HEK293T (cell line): Measurements from ENCODE around the gene FNDC3B.

Experiments
- CTCF ChIA-PET: fragments of 350-600 bp; formaldehyde crosslinking; extraction: SDS; loops from one replicate; lab custom pipeline; 2021; ENCODE audit warnings: antibody characterized with exemption, inconsistent platforms; lab: Yijun Ruan, JAX
- POLR2A ChIA-PET: fragments of 350-600 bp; formaldehyde crosslinking; extraction: SDS; loops from one replicate; lab custom pipeline; 2020; ENCODE audit warnings: antibody characterized with exemption, inconsistent platforms; lab: Yijun Ruan, JAX
- DNase-seq: peaks from one replicate; pipeline ENCODE4 v3.0.0; 2012; ENCODE audit warnings: mixed read lengths; ENCODE audit errors: extremely low spot score
- ARNT ChIP-seq: fragments of 450-650 bp; IDR thresholded peaks from 2 replicates; pipeline ENCODE4 v1.6.1; 2017; ENCODE audit warnings: mild to moderate bottlenecking
- BHLHE40 ChIP-seq: fragments of 450-650 bp; IDR thresholded peaks from 2 replicates; pipeline ENCODE4 v1.6.1; 2016; ENCODE audit warnings: mild to moderate bottlenecking, moderate library complexity, borderline replicate concordance
- CTBP1 ChIP-seq: fragments of 450-650 bp; IDR thresholded peaks from 2 replicates; pipeline ENCODE4 v1.6.1; 2016; ENCODE audit warnings: borderline replicate concordance
- ELF4 ChIP-seq: fragments of 450-650 bp; IDR thresholded peaks from 2 replicates; pipeline ENCODE4 v1.6.1; 2017; ENCODE audit warnings: antibody characterized with exemption
- FOXA1 ChIP-seq: fragments of 450-650 bp; IDR thresholded peaks from 2 replicates; pipeline ENCODE4 v1.6.1; 2016; ENCODE audit warnings: mild to moderate bottlenecking
- FOXK2 ChIP-seq: fragments of 450-650 bp; IDR thresholded peaks from 2 replicates; pipeline ENCODE4 v1.6.1; 2016; ENCODE audit warnings: mild to moderate bottlenecking
- FOXM1 ChIP-seq: fragments of 450-650 bp; IDR thresholded peaks from 2 replicates; pipeline ENCODE4 v1.6.1; 2017; ENCODE audit warnings: mild to moderate bottlenecking, borderline replicate concordance
- HDGF ChIP-seq: fragments of 450-650 bp; IDR thresholded peaks from 2 replicates; pipeline ENCODE4 v1.6.1; 2017; ENCODE audit warnings: antibody characterized with exemption, borderline replicate concordance
- L3MBTL2 ChIP-seq: fragments of 450-650 bp; conservative IDR thresholded peaks from 2 replicates; pipeline ENCODE4 v1.6.1; 2016; ENCODE audit warnings: mild to moderate bottlenecking
- LEF1 ChIP-seq: fragments of 450-650 bp; IDR thresholded peaks from 2 replicates; pipeline ENCODE4 v1.6.1; 2017; ENCODE audit warnings: mild to moderate bottlenecking, borderline replicate concordance
- NFRKB ChIP-seq: fragments of 450-650 bp; IDR thresholded peaks from 2 replicates; pipeline ENCODE4 v1.6.1; 2016; ENCODE audit warnings: mild to moderate bottlenecking, moderate library complexity
- SP1 ChIP-seq: fragments of 450-650 bp; IDR thresholded peaks from 2 replicates; pipeline ENCODE4 v1.6.1; 2017
- SUZ12 ChIP-seq: fragments of 450-650 bp; IDR thresholded peaks from 2 replicates; pipeline ENCODE4 v1.6.1; 2016; ENCODE audit warnings: mild to moderate bottlenecking
- TARDBP ChIP-seq: fragments of 450-650 bp; IDR thresholded peaks from 2 replicates; pipeline ENCODE4 v1.6.1; 2016
- ZNF384 ChIP-seq: fragments of 450-650 bp; IDR thresholded peaks from 2 replicates; pipeline ENCODE4 v1.6.1; 2016
- TF ChIP-seq, protein P1 (sequence below): fragments of 450-650 bp; IDR thresholded peaks from 2 replicates; pipeline ENCODE4 v1.6.1; 2016

The FNDC3B gene

DNA sequence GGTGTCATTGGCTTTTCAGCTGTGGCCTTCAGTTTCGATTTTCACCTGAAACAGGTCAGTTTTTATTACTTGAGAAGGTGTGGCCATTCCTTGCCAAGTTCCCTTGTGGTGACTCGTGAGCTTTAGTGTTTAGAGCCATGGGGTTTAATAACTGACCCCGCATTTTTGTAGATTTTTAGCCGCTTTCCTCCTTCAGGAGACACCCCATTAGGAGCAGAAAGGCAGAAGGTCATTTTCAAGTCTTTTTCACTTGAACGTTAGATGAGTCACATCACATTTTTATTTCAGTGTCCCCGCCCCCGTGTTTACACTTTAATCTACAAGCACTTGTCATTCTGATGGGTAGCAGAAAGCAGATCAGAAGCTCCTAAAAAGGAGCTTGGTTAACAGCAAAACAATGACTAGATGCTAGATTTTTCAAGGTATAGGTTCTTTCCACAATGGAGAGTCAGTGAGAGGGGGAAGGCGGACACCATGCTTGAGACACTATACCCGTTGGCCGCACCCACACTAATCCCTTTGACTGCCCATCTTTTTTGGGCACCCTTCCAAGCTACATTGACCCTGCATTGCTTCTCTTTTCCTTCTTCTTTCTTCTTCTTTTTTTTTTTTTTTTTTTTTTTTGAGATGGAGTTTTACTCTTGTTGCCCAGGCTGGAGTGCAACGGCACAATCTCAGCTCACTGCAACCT is 276.2 kb downstream of the FNDC3B start:
- ChIA-PET POLR2A (no interaction called here), CTCF (interaction anchor here (0.7 to 3.2 kb wide), 4 partner anchors 17 to 35 kb away, joined by 3 to 18 read pairs (median 3); no protein-coding TSS in a partner anchor)
- no peak for TF ChIP-seq ZNF384
- TF ChIP-seq CTBP1, result no peak
- TF ChIP-seq SUZ12, result no peak
- DNase-seq, result no peak

DNA sequence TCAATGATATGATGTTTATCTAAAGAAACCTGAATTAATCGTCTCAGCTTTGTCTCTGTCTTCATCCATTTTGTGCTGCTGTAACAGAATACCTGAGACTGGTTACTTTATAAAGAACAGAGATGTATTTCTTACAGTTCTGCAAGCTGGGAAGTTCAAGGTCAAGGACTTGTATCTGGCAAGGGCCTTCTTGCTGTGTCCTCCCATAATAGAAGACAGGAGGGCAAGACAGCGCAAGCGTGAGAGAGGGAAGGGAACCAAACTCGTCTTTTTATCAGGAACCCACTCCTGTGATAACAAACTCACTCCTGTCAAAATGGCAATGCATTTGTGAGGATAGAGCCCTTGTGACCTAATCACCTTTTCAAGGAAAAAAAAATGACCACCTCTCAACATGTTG is 277.4 kb downstream of the FNDC3B start:
- ChIA-PET CTCF (interaction anchor here (0.7 kb wide), 1 partner anchor 175 kb away, joined by 3 read pairs; no protein-coding TSS in a partner anchor), POLR2A (no interaction called here)
- DNase-seq, result no peak
- TF ChIP-seq BHLHE40 (no peak), FOXM1 (no peak), SUZ12 (no peak), ZNF384 (no peak), CTBP1 (no peak), ARNT (no peak), FOXK2 (no peak), NFRKB (no peak), HDGF (no peak)

GRCh38 chr3:172317481-172317880 is 278.1 kb downstream of the FNDC3B start:
- no peak for DNase-seq
- ChIA-PET POLR2A (no interaction called here), CTCF (interaction anchor here (2.0 kb wide), 1 partner anchor 15 kb away, joined by 8 read pairs; no protein-coding TSS in a partner anchor)
- TF ChIP-seq L3MBTL2 (no peak), CTBP1 (no peak), BHLHE40 (no peak), HDGF (no peak), FOXM1 (no peak), FOXA1 (no peak)
- TF ChIP-seq, protein P1, sequence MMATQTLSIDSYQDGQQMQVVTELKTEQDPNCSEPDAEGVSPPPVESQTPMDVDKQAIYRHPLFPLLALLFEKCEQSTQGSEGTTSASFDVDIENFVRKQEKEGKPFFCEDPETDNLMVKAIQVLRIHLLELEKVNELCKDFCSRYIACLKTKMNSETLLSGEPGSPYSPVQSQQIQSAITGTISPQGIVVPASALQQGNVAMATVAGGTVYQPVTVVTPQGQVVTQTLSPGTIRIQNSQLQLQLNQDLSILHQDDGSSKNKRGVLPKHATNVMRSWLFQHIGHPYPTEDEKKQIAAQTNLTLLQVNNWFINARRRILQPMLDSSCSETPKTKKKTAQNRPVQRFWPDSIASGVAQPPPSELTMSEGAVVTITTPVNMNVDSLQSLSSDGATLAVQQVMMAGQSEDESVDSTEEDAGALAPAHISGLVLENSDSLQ, result no peak

GRCh38 chr3:172317984-172318383 is 278.6 kb downstream of the FNDC3B start:
- no peak for TF ChIP-seq ZNF384
- TF ChIP-seq HDGF, result no peak
- TF ChIP-seq ARNT, result no peak
- TF ChIP-seq LEF1, result no peak
- TF ChIP-seq ELF4, result no peak
- no peak for TF ChIP-seq BHLHE40
- no peak for TF ChIP-seq TARDBP
- no peak for TF ChIP-seq FOXA1
- ChIA-PET CTCF (interaction anchor here (2.0 kb wide), 1 partner anchor 14 kb away, joined by 8 read pairs; no protein-coding TSS in a partner anchor), POLR2A (no interaction called here)
- no peak for DNase-seq

DNA sequence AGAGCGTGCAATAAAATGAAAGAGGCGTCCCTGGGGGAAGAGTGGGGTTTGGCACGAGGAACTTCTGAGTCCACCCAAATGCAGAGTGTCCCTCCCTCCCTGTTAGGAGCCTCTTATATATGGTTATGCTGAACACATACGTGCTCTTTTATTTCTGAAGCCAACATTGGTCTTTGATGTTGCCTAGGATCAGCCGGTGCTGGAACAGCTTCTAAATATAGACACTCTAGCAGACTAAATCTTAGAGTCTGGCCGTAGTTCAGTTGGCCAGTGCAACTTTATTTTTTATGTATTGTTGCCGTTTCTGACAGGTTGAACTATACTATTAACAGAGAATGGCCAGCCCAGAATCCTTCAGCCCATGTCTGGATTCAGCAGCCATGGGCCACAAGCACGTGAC is 280.2 kb downstream of the FNDC3B start:
- ChIA-PET CTCF (interaction anchor here (2.0 kb wide), 1 partner anchor 13 kb away, joined by 8 read pairs; no protein-coding TSS in a partner anchor), POLR2A (no interaction called here)
- no peak for DNase-seq
- TF ChIP-seq NFRKB, result no peak
- no peak for TF ChIP-seq ARNT
- TF ChIP-seq, protein P1, result no peak
- no peak for TF ChIP-seq TARDBP
- no peak for TF ChIP-seq FOXA1
- no peak for TF ChIP-seq ZNF384
- TF ChIP-seq HDGF, result no peak
- TF ChIP-seq ELF4, result no peak
- no peak for TF ChIP-seq BHLHE40
- no peak for TF ChIP-seq FOXM1
- TF ChIP-seq CTBP1, result no peak
- TF ChIP-seq FOXK2, result no peak
- no peak for TF ChIP-seq LEF1
- no peak for TF ChIP-seq L3MBTL2

DNA sequence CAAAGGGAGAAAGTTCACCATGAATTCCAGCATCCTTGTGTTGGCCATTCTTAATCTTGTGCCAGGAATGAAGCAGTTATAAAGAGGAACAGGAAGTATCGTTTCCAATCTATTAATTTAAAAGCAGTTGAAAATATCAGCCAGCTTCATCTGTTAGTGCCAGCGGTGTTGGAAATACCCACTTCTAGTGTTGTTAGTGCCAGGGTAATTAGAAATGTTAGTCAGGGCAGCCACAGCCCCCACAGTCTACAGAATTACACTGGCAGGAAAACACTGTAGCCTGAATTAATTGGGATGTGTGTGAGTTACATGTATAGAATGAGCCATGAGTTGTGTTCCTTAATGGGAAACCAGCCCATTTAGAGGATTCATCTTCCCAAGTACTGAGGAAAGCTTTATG is 281.1 kb downstream of the FNDC3B start:
- ChIA-PET CTCF (no interaction called here), POLR2A (no interaction called here)
- no peak for TF ChIP-seq LEF1
- no peak for TF ChIP-seq ARNT
- DNase-seq, result no peak

- ChIA-PET CTCF (interaction anchor here (0.8 kb wide), 1 partner anchor 11 kb away, joined by 3 read pairs; no protein-coding TSS in a partner anchor), POLR2A (no interaction called here)
- no peak for TF ChIP-seq ZNF384
- TF ChIP-seq LEF1, result no peak
- no peak for TF ChIP-seq SUZ12
- no peak for TF ChIP-seq SP1
- TF ChIP-seq BHLHE40, result no peak
- no peak for TF ChIP-seq NFRKB
- no peak for TF ChIP-seq ELF4
- TF ChIP-seq FOXK2, result no peak
- TF ChIP-seq HDGF, result no peak
- no peak for TF ChIP-seq L3MBTL2
- TF ChIP-seq FOXA1, result no peak
- TF ChIP-seq FOXM1, result no peak
- TF ChIP-seq CTBP1, result no peak
- TF ChIP-seq, protein P1, result no peak
- TF ChIP-seq ARNT, result no peak
- TF ChIP-seq TARDBP, result no peak
- DNase-seq, result no peak
These were observed 281.7 kb downstream of the FNDC3B start for GRCh38 chr3:172321035-172321434.
